Fibroblast of lung (primary cell): ENCODE results near the gene CDC123. TPM values are rescaled to one million over a fixed set of nuclear protein-coding genes. Genes with fewer than 3 reads are reported as not detected.
"Not testable (repeated sequence)": the region's sequence is repeated elsewhere in the genome, so short reads cannot be mapped to it uniquely, and the experiment has no call there.

Experiments used
- DNase-seq, 2 donors: peaks; one replicate each; pipeline versions ENCODE4 v3.0.0 to v3.0.0-alpha.2; 2010; ENCODE audit warnings: low read depth in 2 of 2
- H2AFZ ChIP-seq: 2 replicates; pipeline ENCODE4 v1.5.1; 2012; ENCODE audit warnings: low read length, control low read depth, inconsistent platforms
- H3K27ac ChIP-seq: 2 replicates; pipeline ENCODE4 v1.5.1; 2011; ENCODE audit warnings: low read length, control low read depth; ENCODE audit not compliant: insufficient read depth
- H3K27me3 ChIP-seq: 2 replicates; pipeline ENCODE4 v1.5.1; 2011; ENCODE audit warnings: mild to moderate bottlenecking, low read length; ENCODE audit not compliant: control insufficient read depth, insufficient read depth
- H3K36me3 ChIP-seq: 2 replicates; pipeline ENCODE4 v1.5.1; 2011; ENCODE audit warnings: low read length; ENCODE audit not compliant: control insufficient read depth, insufficient read depth
- H3K4me1 ChIP-seq: 2 replicates; pipeline ENCODE4 v1.5.1; 2011; ENCODE audit warnings: low read length; ENCODE audit not compliant: control insufficient read depth, insufficient read depth; ENCODE audit errors: extremely low read depth
- H3K4me2 ChIP-seq: 2 replicates; pipeline ENCODE4 v1.5.1; 2011; ENCODE audit warnings: low read length, control low read depth; ENCODE audit not compliant: insufficient read depth; ENCODE audit errors: extremely low read depth
- H3K4me3 ChIP-seq, 4 experiments: fragments of 200-600 bp in 1 of 4; sonication (generic) in 1 of 4; replicated peaks in 1 of 4; 2 replicates each; pipeline ENCODE4 v1.5.1; 2011 to 2016; ENCODE audit warnings: low read length in 4 of 4, low read depth in 3 of 4, mild to moderate bottlenecking in 3 of 4, control low read depth in 2 of 4, inconsistent platforms in 1 of 4, mixed read lengths in 1 of 4; ENCODE audit not compliant: insufficient read depth in 1 of 4; ENCODE audit errors: control extremely low read depth in 1 of 4
- H3K79me2 ChIP-seq: 2 replicates; pipeline ENCODE4 v1.5.1; 2012; ENCODE audit warnings: mild to moderate bottlenecking, low read length, inconsistent platforms; ENCODE audit not compliant: control insufficient read depth, insufficient read depth
- H3K9ac ChIP-seq: 2 replicates; pipeline ENCODE4 v1.5.1; 2011; ENCODE audit warnings: mild to moderate bottlenecking, low read length, control low read depth; ENCODE audit not compliant: insufficient read depth
- H3K9me3 ChIP-seq: 2 replicates; pipeline ENCODE4 v1.5.1; 2012; ENCODE audit warnings: low read depth, low read length; ENCODE audit not compliant: control insufficient read depth, insufficient read depth
- H4K20me1 ChIP-seq: 2 replicates; pipeline ENCODE4 v1.5.1; 2011; ENCODE audit warnings: low read length; ENCODE audit not compliant: control insufficient read depth, insufficient read depth; ENCODE audit errors: extremely low read depth
- EZH2 ChIP-seq: IDR thresholded peaks from 2 replicates; pipeline ENCODE4 v1.5.1; 2012; ENCODE audit warnings: low read length, control low read depth, mild to moderate bottlenecking; ENCODE audit errors: missing control alignments
- polyA plus RNA-seq, 2 donors: library from polyadenylated mRNA; depleted of rRNA in 1 of 2; stranded (reverse) in 1 of 2; unstranded in 1 of 2; fragments of >200 nt; gene quantifications; 2 replicates each; pipeline ENCODE4 v1.2.1, GENCODE V29; 2011 to 2012; ENCODE audit warnings: missing spikeins in 1 of 2
- total RNA-seq: library from RNA; depleted of rRNA; stranded (reverse); fragments of >200 nt; gene quantifications from 2 replicates; pipeline ENCODE4 v1.2.1, GENCODE V29; 2014
- TF ChIP-seq, protein P1 (sequence below), 2 donors: IDR thresholded peaks in 1 of 2; conservative IDR thresholded peaks in 1 of 2; 1 replicate in 1 of 2; 2 replicates in 1 of 2; pipeline ENCODE4 v1.5.1; 2011 to 2012; ENCODE audit warnings: low read length in 2 of 2, control low read depth in 1 of 2, inconsistent platforms in 1 of 2, low read depth in 1 of 2, mild to moderate bottlenecking in 1 of 2

Gene CDC123
- total and polyA plus RNA-seq, 2 donors (not counting 1 experiment from before 2014, with no cell fraction given) = 144 to 172 TPM

DNA sequence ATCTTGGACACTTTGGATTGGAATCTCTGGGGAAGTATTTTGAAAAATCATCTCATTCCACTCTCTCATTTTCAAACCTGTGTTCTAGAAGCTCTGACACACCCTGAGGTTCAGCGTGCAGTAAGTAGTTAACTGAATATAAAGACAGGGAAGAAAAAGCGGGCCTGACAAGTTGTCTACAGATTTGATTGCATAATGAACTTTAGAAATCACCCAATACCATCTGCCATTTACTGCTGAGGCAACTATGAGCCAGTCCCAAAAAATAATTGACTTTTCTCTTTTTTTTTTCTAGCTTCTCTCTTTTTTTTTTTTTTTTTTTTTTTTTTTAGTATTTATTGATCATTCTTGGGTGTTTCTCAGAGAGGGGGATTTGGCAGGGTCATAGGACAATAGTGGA, 29.5 kb downstream of the CDC123 start:
- H3K36me3 ChIP-seq = peaks cover 2% of the 10 kb centered on the region
- no peaks in the 10 kb centered on the region for H4K20me1 ChIP-seq
- TF ChIP-seq EZH2 = no peak
- TF ChIP-seq, protein P1, sequence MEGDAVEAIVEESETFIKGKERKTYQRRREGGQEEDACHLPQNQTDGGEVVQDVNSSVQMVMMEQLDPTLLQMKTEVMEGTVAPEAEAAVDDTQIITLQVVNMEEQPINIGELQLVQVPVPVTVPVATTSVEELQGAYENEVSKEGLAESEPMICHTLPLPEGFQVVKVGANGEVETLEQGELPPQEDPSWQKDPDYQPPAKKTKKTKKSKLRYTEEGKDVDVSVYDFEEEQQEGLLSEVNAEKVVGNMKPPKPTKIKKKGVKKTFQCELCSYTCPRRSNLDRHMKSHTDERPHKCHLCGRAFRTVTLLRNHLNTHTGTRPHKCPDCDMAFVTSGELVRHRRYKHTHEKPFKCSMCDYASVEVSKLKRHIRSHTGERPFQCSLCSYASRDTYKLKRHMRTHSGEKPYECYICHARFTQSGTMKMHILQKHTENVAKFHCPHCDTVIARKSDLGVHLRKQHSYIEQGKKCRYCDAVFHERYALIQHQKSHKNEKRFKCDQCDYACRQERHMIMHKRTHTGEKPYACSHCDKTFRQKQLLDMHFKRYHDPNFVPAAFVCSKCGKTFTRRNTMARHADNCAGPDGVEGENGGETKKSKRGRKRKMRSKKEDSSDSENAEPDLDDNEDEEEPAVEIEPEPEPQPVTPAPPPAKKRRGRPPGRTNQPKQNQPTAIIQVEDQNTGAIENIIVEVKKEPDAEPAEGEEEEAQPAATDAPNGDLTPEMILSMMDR (conservative IDR thresholded peaks at IDR 0.05 in 1 of 2, IDR thresholded peaks at IDR 0.05 in 1 of 2; ENCODE audit: low read depth in 1 of 2, low read length in 2 of 2) = no peak
- H3K9me3 ChIP-seq = no peaks in the 10 kb centered on the region
- H3K9ac ChIP-seq = no peak overlapping the region
- no peak overlapping the region for H3K4me2 ChIP-seq
- no peaks in the 10 kb centered on the region for H3K27me3 ChIP-seq
- no peak overlapping the region for H3K4me3 ChIP-seq
- H2AFZ ChIP-seq = no peak overlapping the region
- H3K79me2 ChIP-seq = peaks cover 3% of the 10 kb centered on the region
- no peak overlapping the region for H3K27ac ChIP-seq
- DNase-seq = no peak
- no peaks in the 10 kb centered on the region for H3K4me1 ChIP-seq

DNA sequence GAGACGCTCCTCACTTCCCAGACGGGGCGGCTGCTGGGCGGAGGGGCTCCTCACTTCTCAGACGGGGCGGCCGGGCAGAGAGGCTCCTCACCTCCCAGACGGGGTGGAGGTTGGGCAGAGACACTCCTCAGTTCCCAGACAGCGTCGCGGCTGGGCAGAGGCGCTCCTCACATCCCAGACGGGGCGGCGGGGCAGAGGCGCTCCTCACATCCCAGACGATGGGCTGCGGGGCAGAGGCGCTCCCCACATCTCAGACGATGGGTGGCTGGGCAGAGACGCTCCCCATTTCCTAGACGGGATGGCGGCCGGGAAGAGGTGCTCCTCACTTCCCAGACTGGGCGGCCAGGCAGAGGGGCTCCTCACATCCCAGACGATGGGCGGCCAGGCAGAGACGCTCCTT, 30.4 kb downstream of the CDC123 start:
- not testable (repeated sequence) for H3K9me3 ChIP-seq, H2AFZ ChIP-seq, H3K36me3 ChIP-seq, H3K27ac ChIP-seq, H3K79me2 ChIP-seq, H3K27me3 ChIP-seq, DNase-seq, H3K4me1 ChIP-seq, H4K20me1 ChIP-seq, H3K9ac ChIP-seq, H3K4me3 ChIP-seq, H3K4me2 ChIP-seq

GRCh38 chr10:12228851-12229250, 32.9 kb downstream of the CDC123 start:
- peak in 1 of 2 donors; percentile 5 for DNase-seq
- Histone ChIP-seq H4K20me1 (no peaks in the 10 kb centered on the region), H3K79me2 (peaks cover 3% of the 10 kb centered on the region), H3K36me3 (peaks cover 4% of the 10 kb centered on the region), H2AFZ (no peak overlapping the region), H3K4me1 (no peaks in the 10 kb centered on the region), H3K27me3 (no peaks in the 10 kb centered on the region), H3K9me3 (no peaks in the 10 kb centered on the region), H3K9ac (no peak overlapping the region), H3K4me3 (no peak overlapping the region), H3K4me2 (no peak overlapping the region), H3K27ac (no peak overlapping the region)
- no peak for TF ChIP-seq EZH2
- TF ChIP-seq, protein P1 (conservative IDR thresholded peaks at IDR 0.05 in 1 of 2, IDR thresholded peaks at IDR 0.05 in 1 of 2; ENCODE audit: low read depth in 1 of 2, low read length in 2 of 2) = no peak

DNA sequence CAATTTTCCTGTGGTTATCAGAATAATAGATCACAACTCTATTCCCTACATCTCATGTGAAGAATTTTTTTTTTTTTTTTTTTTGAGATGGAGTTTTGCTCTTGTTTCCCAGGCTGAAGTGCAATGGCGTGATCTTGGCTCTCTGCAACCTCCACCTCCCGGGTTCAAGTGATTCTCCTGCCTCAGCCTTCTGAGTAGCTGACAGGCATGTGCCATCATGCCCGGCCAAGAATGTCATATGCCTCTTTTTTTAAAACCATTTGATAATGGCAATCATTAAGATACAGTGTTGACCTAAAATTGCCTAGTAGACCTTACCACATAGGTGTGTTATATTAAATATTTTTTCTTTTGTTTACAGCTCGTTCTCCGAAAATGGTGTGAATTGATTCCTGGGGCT, 38.7 kb downstream of the CDC123 start:
- H3K4me3 ChIP-seq, H3K79me2 ChIP-seq, H3K9ac ChIP-seq, H3K4me1 ChIP-seq, H4K20me1 ChIP-seq, H3K27me3 ChIP-seq, H3K9me3 ChIP-seq, DNase-seq, H3K27ac ChIP-seq, H2AFZ ChIP-seq, H3K36me3 ChIP-seq, H3K4me2 ChIP-seq: not testable (repeated sequence)
